ENCODE data around the gene COQ5. TPM values are rescaled to one million over a fixed set of nuclear protein-coding genes. Genes with fewer than 3 reads are reported as not detected.

The COQ5 gene
- total and polyA plus RNA-seq, 4 donors: 25.0 to 33.6 (median 30.6) TPM

DNA sequence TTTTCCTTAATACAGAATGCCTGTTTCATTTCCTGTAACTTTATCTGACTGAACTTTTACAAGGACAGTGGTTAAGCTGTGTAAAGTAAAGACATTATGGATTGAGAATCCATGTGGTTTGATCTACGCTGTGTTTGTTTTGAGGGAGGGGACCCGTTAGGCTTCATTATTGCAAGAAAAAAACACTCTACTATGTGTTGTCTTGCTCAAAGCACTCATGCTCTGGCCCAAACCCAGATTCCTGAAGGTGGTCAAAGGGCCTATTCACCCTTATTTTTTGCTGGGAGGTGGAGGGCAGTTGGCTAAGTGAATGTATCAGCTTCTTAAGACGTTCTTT, 17.1 kb upstream of the COQ5 start:
- WGBS: 72% methylated on average over 3 of the region's 3 CpGs
- peaks cover 17 to 33% (median 21%) of the 10 kb centered on the region in 4 donors for H3K4me1 ChIP-seq (ENCODE audit: control insufficient read depth in 4 of 4, insufficient read depth in 4 of 4, low read length in 3 of 4)

More for the DNA sequence above, 17.1 kb upstream of the COQ5 start:
- Histone ChIP-seq H3K27ac (ENCODE audit: low read depth in 1 of 2, low read length in 2 of 2) (no peak overlapping the region), H3K9ac (ENCODE audit: low read depth in 1 of 2, low read length in 2 of 2) (no peak overlapping the region), H3K27me3 (ENCODE audit: control insufficient read depth in 4 of 4, insufficient read depth in 4 of 4, low read length in 3 of 4) (no peaks in the 10 kb centered on the region), H3K9me3 (ENCODE audit: control insufficient read depth in 4 of 4, low read length in 3 of 4) (no peaks in the 10 kb centered on the region), H3K36me3 (ENCODE audit: control insufficient read depth in 4 of 4, insufficient read depth in 3 of 4, low read depth in 1 of 4, low read length in 3 of 4) (peaks cover 8 to 29% (median 20%) of the 10 kb centered on the region in 4 donors), H3K4me3 (ENCODE audit: low read depth in 1 of 3, low read length in 3 of 3) (no peak overlapping the region)
- DNase-seq (ENCODE audit: low spot score): no peak
- no peak for TF ChIP-seq ZBTB33 (IDR thresholded peaks at IDR 0.05)
- TF ChIP-seq, protein P1, sequence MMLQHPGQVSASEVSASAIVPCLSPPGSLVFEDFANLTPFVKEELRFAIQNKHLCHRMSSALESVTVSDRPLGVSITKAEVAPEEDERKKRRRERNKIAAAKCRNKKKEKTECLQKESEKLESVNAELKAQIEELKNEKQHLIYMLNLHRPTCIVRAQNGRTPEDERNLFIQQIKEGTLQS (IDR thresholded peaks at IDR 0.05): no peak
- no peak for TF ChIP-seq HNF4G (IDR thresholded peaks at IDR 0.05)
- no peak for TF ChIP-seq FOXA2 (IDR thresholded peaks at IDR 0.05)
- TF ChIP-seq HNF4A (conservative IDR thresholded peaks at IDR 0.05): no peak
- TF ChIP-seq NR2F2 (IDR thresholded peaks at IDR 0.05): no peak
- no peak for TF ChIP-seq TAF1 (conservative IDR thresholded peaks at IDR 0.05)
- no peak for TF ChIP-seq REST (IDR thresholded peaks at IDR 0.05)
- TF ChIP-seq YY1 (IDR thresholded peaks at IDR 0.05): no peak
- TF ChIP-seq EGR1 (IDR thresholded peaks at IDR 0.05; ENCODE audit: low read depth in 2 of 2): no peak
- TF ChIP-seq, protein P2, sequence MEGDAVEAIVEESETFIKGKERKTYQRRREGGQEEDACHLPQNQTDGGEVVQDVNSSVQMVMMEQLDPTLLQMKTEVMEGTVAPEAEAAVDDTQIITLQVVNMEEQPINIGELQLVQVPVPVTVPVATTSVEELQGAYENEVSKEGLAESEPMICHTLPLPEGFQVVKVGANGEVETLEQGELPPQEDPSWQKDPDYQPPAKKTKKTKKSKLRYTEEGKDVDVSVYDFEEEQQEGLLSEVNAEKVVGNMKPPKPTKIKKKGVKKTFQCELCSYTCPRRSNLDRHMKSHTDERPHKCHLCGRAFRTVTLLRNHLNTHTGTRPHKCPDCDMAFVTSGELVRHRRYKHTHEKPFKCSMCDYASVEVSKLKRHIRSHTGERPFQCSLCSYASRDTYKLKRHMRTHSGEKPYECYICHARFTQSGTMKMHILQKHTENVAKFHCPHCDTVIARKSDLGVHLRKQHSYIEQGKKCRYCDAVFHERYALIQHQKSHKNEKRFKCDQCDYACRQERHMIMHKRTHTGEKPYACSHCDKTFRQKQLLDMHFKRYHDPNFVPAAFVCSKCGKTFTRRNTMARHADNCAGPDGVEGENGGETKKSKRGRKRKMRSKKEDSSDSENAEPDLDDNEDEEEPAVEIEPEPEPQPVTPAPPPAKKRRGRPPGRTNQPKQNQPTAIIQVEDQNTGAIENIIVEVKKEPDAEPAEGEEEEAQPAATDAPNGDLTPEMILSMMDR (IDR thresholded peaks at IDR 0.05; ENCODE audit: low read depth, low read length, missing input control): no peak
- TF ChIP-seq RXRA (IDR thresholded peaks at IDR 0.05): no peak
- TF ChIP-seq SP1 (IDR thresholded peaks at IDR 0.05): no peak
- no peak for TF ChIP-seq GABPA (IDR thresholded peaks at IDR 0.05 in 1 of 2, conservative IDR thresholded peaks at IDR 0.05 in 1 of 2)
- no peak for TF ChIP-seq FOXA1 (IDR thresholded peaks at IDR 0.05)
